Retinal pigment epithelial cell (primary cell): Measurements from ENCODE around the gene CRYBG1.

ENCODE experiments used
- DNase-seq: peaks from one replicate; pipeline ENCODE4 v3.0.0-alpha.2; 2010; ENCODE audit warnings: low read depth
- H3K4me3 ChIP-seq: 2 replicates; pipeline ENCODE4 v1.5.1; 2011; ENCODE audit warnings: mild to moderate bottlenecking, low read length, control low read depth, moderate library complexity
- CTCF ChIP-seq: conservative IDR thresholded peaks from 2 replicates; pipeline ENCODE4 v1.5.1; 2011; ENCODE audit warnings: low read depth, low read length, control low read depth, inconsistent platforms

The CRYBG1 gene

GRCh38 chr6:106458021-106458986, 97.8 kb downstream of the CRYBG1 start:
- TF ChIP-seq CTCF, result no peak
- no peak overlapping the region for H3K4me3 ChIP-seq
- DNase-seq, result no peak

- TF ChIP-seq CTCF, result no peak
- no peak for DNase-seq
- H3K4me3 ChIP-seq, result no peak overlapping the region
These were observed 100.0 kb downstream of the CRYBG1 start for GRCh38 chr6:106460481-106460880.

GRCh38 chr6:106461084-106461483, 100.6 kb downstream of the CRYBG1 start:
- no peak for TF ChIP-seq CTCF
- DNase-seq, result no peak

GRCh38 chr6:106462923-106463557, 102.5 kb downstream of the CRYBG1 start:
- no peak for TF ChIP-seq CTCF
- DNase-seq, result no peak
- H3K4me3 ChIP-seq, result no peak overlapping the region

More at GRCh38 chr6:106461084-106461483, 100.6 kb downstream of the CRYBG1 start:
- H3K4me3 ChIP-seq, result no peak overlapping the region

GRCh38 chr6:106466211-106466610, 105.7 kb downstream of the CRYBG1 start:
- no peak overlapping the region for H3K4me3 ChIP-seq
- TF ChIP-seq CTCF, result no peak
- DNase-seq, result no peak

GRCh38 chr6:106468935-106469334, 108.4 kb downstream of the CRYBG1 start:
- TF ChIP-seq CTCF, result no peak
- no peak for DNase-seq
- H3K4me3 ChIP-seq, result no peak overlapping the region
